GM12892 (cell line): Measurements from ENCODE around the gene HNRNPUL2.

Experiments
- POLR2A ChIP-seq: IDR thresholded peaks from 2 replicates; pipeline ENCODE4 v1.6.1; 2011; ENCODE audit warnings: low read depth, low read length, control low read depth
- POLR2AphosphoS5 ChIP-seq: IDR thresholded peaks from 2 replicates; pipeline ENCODE4 v1.6.1; 2011; ENCODE audit warnings: low read depth, low read length, control low read depth
- TAF1 ChIP-seq: IDR thresholded peaks from 2 replicates; pipeline ENCODE4 v1.6.1; 2011; ENCODE audit warnings: low read depth, mild to moderate bottlenecking, control low read depth, low read length, borderline replicate concordance

DNA sequence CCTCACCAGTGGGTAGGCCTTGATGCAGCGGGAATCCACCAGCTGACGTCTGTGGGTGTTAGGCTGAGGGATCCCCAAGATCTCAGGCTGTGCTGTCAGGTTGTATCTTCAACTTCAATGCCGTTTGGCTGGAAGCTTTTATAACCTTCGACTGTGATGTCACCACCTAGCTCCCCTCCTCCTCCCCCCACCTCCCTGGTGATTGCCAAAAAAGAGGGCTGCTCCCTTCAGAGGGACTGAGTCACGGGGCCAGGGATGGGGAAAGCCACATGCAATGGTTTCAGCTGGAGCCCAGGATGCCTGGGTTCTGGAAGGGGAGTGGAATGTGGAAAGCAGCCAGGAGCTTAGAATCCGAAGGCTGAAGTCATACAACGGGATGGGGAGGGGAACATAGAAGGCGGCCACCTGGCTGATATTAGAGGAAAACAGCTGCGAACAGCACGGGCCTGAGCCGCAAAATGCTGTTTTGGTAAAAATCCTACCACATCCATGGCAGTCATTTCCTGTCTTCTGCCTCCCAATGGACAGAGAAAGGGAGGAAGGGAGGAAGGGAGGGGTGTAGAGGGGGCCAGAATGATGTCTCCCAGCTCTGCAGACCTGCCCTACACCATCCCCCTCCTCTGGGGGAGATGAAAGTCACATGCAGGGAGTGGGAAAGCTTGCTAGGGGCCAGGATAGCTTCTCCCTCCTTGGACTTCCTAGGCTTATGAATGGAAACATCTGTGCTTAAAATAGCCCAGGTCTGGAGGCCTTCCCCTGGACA lies 37.7 kb downstream of the HNRNPUL2 start, which contains the start of gene LRRN4CL:
- TF ChIP-seq POLR2AphosphoS5 (no peak), TAF1 (no peak), POLR2A (no peak)
